ENCODE measurements around the gene ZNF750. TPM values are rescaled to one million over a fixed set of nuclear protein-coding genes. Genes with fewer than 3 reads are reported as not detected.

The ZNF750 gene
- total and polyA plus RNA-seq, 2 of the 13 experiments (the other 11 are each of a cell fraction or from before 2014, with no cell fraction given) = not detected

- no peak for TF ChIP-seq ZNF501 (CRISPR knock-in tag; IDR thresholded peaks at IDR 0.05)
- peak; percentile 100 for TF ChIP-seq CEBPB (IDR thresholded peaks at IDR 0.05; ENCODE audit: borderline replicate concordance, low read depth, low read length)
- no peak for TF ChIP-seq NR0B2 (CRISPR knock-in tag; IDR thresholded peaks at IDR 0.05)
- peak; percentile 58; the same call in 1 of the 2 replicates for TF ChIP-seq PATZ1 (CRISPR knock-in tag; IDR thresholded peaks at IDR 0.05)
- no peak for TF ChIP-seq ZFP36 (IDR thresholded peaks at IDR 0.05; ENCODE audit: borderline replicate concordance, low read depth, low read length, partially characterized antibody)
- peak; percentile 93 for TF ChIP-seq ZNF580 (CRISPR knock-in tag; IDR thresholded peaks at IDR 0.05; ENCODE audit: borderline replicate concordance, low read depth)
- TF ChIP-seq ZBTB7A (CRISPR knock-in tag; IDR thresholded peaks at IDR 0.05) = no peak
- TF ChIP-seq RFXAP (CRISPR knock-in tag; IDR thresholded peaks at IDR 0.05; ENCODE audit: borderline replicate concordance) = no peak
- TF ChIP-seq ESRRA (CRISPR knock-in tag; IDR thresholded peaks at IDR 0.05; ENCODE audit: low read depth) = peak; percentile 66; the same call in 1 of the 2 replicates
- no peak for TF ChIP-seq SKI (IDR thresholded peaks at IDR 0.05; ENCODE audit: partially characterized antibody)
- TF ChIP-seq SNAI1 (CRISPR knock-in tag; IDR thresholded peaks at IDR 0.05; ENCODE audit: borderline replicate concordance) = no peak
- no peak for TF ChIP-seq ZBTB39 (CRISPR knock-in tag; IDR thresholded peaks at IDR 0.05)
- TF ChIP-seq TEAD3 (CRISPR knock-in tag; optimal IDR thresholded peaks at IDR 0.05; ENCODE audit: borderline replicate concordance) = peak; percentile 55
- TF ChIP-seq ZNF432 (CRISPR knock-in tag; IDR thresholded peaks at IDR 0.05; ENCODE audit: borderline replicate concordance) = no peak
- peak; percentile 97 for TF ChIP-seq ARID5B (CRISPR knock-in tag; IDR thresholded peaks at IDR 0.05)
Measured at GRCh38 chr17:82838386-82839063, 1.3 kb downstream of the ZNF750 start (continued).
